BJ (cell line): Measurements from ENCODE around the gene FSTL4. TPM values are rescaled to one million over a fixed set of nuclear protein-coding genes. Genes with fewer than 3 reads are reported as not detected.

Experiments
- CTCF ChIA-PET: fragments of 350-600 bp; formaldehyde crosslinking; extraction: SDS; loops from one replicate; lab custom pipeline; 2021; ENCODE audit warnings: antibody characterized with exemption, inconsistent platforms; lab: Yijun Ruan, JAX
- POLR2A ChIA-PET: fragments of 300-600 bp; sonication (Branson Sonifier 250); formaldehyde crosslinking; extraction: SDS; loops from one replicate; lab custom pipeline; 2021; ENCODE audit warnings: antibody characterized with exemption; lab: Charles Lee
- DNase-seq: peaks from one replicate; pipeline ENCODE4 v3.0.0-alpha.2; 2011; ENCODE audit warnings: low read depth
- H3K27me3 ChIP-seq: 2 replicates; pipeline ENCODE4 v1.6.0; 2011; ENCODE audit warnings: low read length; ENCODE audit not compliant: control insufficient read depth, insufficient read depth
- H3K36me3 ChIP-seq: 2 replicates; pipeline ENCODE4 v1.5.1; 2011; ENCODE audit warnings: low read length; ENCODE audit not compliant: control insufficient read depth, insufficient read depth
- H3K4me3 ChIP-seq: 2 replicates; pipeline ENCODE4 v1.5.1; 2011; ENCODE audit warnings: low read depth, mild to moderate bottlenecking, control low read depth, low read length
- CTCF ChIP-seq: IDR thresholded peaks from 2 replicates; pipeline ENCODE4 v1.5.1; 2011; ENCODE audit warnings: low read depth, mild to moderate bottlenecking, control low read depth, inconsistent platforms, low read length, moderate library complexity; ENCODE audit not compliant: insufficient read depth
- polyA plus RNA-seq: library from polyadenylated mRNA; depleted of rRNA; stranded (reverse); fragments of >200 nt; gene quantifications from 2 replicates; pipeline ENCODE4 v1.2.3, GENCODE V29; 2011

FSTL4 gene
- polyA plus RNA-seq, 1 experiment, result not detected

GRCh38 chr5:133325864-133326263, 286.5 kb downstream of the FSTL4 start:
- CTCF ChIA-PET, result interaction anchor here (1.9 kb wide), 1 partner anchor 12 kb away, joined by 6 read pairs; no protein-coding TSS in a partner anchor
- POLR2A ChIA-PET, result interaction anchor here (0.6 kb wide), 1 partner anchor 122 kb away, joined by 4 read pairs; no protein-coding TSS in a partner anchor
- TF ChIP-seq CTCF, result no peak

GRCh38 chr5:133324926-133325325, 287.4 kb downstream of the FSTL4 start:
- Histone ChIP-seq H3K4me3 (no peak overlapping the region), H3K36me3 (no peaks in the 10 kb centered on the region), H3K27me3 (peaks cover 2% of the 10 kb centered on the region; the same call in 1 of the 2 replicates)
- ChIA-PET POLR2A (no interaction called here), CTCF (no interaction called here)
- no peak for DNase-seq
- TF ChIP-seq CTCF, result no peak

More at GRCh38 chr5:133325864-133326263, 286.5 kb downstream of the FSTL4 start:
- no peaks in the 10 kb centered on the region for H3K36me3 ChIP-seq
- H3K27me3 ChIP-seq, result peaks cover 2% of the 10 kb centered on the region; the same call in 1 of the 2 replicates
- no peak overlapping the region for H3K4me3 ChIP-seq
- DNase-seq, result no peak

- Histone ChIP-seq H3K4me3 (no peak overlapping the region), H3K36me3 (no peaks in the 10 kb centered on the region), H3K27me3 (peaks cover 2% of the 10 kb centered on the region; the same call in 1 of the 2 replicates)
- ChIA-PET POLR2A (no interaction called here), CTCF (no interaction called here)
- no peak for DNase-seq
- no peak for TF ChIP-seq CTCF
Observed at GRCh38 chr5:133323494-133324457, 288.6 kb downstream of the FSTL4 start.

- no peak for DNase-seq
- Histone ChIP-seq H3K36me3 (no peaks in the 10 kb centered on the region), H3K27me3 (peaks cover 2% of the 10 kb centered on the region; the same call in 1 of the 2 replicates), H3K4me3 (no peak overlapping the region)
- no peak for TF ChIP-seq CTCF
- CTCF ChIA-PET, result no interaction called here
- POLR2A ChIA-PET, result no interaction called here
Observed at GRCh38 chr5:133322743-133323142, 289.6 kb downstream of the FSTL4 start.

- ChIA-PET CTCF (no interaction called here), POLR2A (no interaction called here)
- TF ChIP-seq CTCF, result no peak
- peaks cover 2% of the 10 kb centered on the region; the same call in 1 of the 2 replicates for H3K27me3 ChIP-seq
- no peak for DNase-seq
- H3K36me3 ChIP-seq, result no peaks in the 10 kb centered on the region
- no peak overlapping the region for H3K4me3 ChIP-seq
Observed at GRCh38 chr5:133321833-133322420, 290.4 kb downstream of the FSTL4 start.
